Duodenal mucosa (tissue), 2 donors: ENCODE data around the gene STARD10.

Experiments used
- H3K27ac ChIP-seq: one replicate; pipeline ENCODE4 v1.7.0; 2013; ENCODE audit warnings: low read depth, low read length
- H3K27me3 ChIP-seq, 2 donors: one replicate each; pipeline ENCODE4 v1.7.0; 2013; ENCODE audit warnings: low read length in 2 of 2, control low read depth in 1 of 2; ENCODE audit not compliant: insufficient read depth in 2 of 2, control insufficient read depth in 1 of 2
- H3K36me3 ChIP-seq, 2 donors: one replicate each; pipeline ENCODE4 v1.7.0; 2013; ENCODE audit warnings: low read length in 2 of 2, control low read depth in 1 of 2; ENCODE audit not compliant: insufficient read depth in 2 of 2, control insufficient read depth in 1 of 2
- H3K4me1 ChIP-seq, 2 donors: one replicate each; pipeline ENCODE4 v1.7.0; 2013; ENCODE audit warnings: low read length in 2 of 2, control low read depth in 1 of 2; ENCODE audit not compliant: insufficient read depth in 2 of 2, control insufficient read depth in 1 of 2
- H3K4me3 ChIP-seq, 2 donors: one replicate each; pipeline ENCODE4 v1.7.0; 2013; ENCODE audit warnings: low read length in 2 of 2, low read depth in 1 of 2
- H3K9ac ChIP-seq, 2 donors: one replicate each; pipeline ENCODE4 v1.7.0; 2013; ENCODE audit warnings: low read length in 2 of 2, low read depth in 1 of 2
- H3K9me3 ChIP-seq, 2 donors: one replicate each; pipeline ENCODE4 v1.7.0; 2013; ENCODE audit warnings: low read length in 2 of 2, control low read depth in 1 of 2; ENCODE audit not compliant: control insufficient read depth in 1 of 2

Gene STARD10

DNA sequence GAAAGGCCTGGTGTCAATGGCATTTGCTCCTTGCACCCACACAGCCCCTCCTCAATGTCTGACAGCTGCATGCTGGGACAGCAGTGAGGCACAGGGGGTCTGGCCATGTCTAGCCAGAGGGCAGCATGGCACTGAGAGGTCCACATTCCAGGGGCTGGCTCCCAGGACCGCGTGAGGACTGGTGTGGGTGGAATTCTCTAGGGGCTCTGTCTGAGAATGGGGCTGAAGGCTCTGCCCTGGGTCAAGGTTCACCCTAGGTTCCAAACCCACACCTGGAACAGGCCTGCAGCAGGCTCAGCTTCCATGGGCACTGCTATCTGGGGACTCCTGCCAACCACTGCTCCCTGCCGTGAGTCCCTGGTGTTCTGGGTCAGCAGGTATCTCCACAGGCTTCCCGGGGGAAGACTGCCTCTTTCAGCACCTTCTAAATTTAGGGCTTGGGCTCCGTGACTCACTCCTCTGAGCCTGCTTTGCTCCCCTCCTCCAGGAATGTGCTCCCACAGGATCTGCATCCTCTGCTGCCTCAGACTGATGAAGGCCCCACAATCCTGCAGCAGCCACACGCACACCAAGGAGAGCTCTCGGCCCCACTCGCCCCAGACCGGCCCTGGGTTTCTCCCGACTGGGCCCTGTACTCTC lies 4.2 kb downstream of the STARD10 start:
- H3K36me3 ChIP-seq: no peaks in the 10 kb centered on the region
- H3K4me1 ChIP-seq: peaks cover 46 to 61% of the 10 kb centered on the region in 2 donors
- no peak overlapping the region for H3K4me3 ChIP-seq
- no peak overlapping the region for H3K27ac ChIP-seq
- H3K9ac ChIP-seq: no peak overlapping the region
- no peaks in the 10 kb centered on the region for H3K27me3 ChIP-seq
- H3K9me3 ChIP-seq: no peaks in the 10 kb centered on the region

DNA sequence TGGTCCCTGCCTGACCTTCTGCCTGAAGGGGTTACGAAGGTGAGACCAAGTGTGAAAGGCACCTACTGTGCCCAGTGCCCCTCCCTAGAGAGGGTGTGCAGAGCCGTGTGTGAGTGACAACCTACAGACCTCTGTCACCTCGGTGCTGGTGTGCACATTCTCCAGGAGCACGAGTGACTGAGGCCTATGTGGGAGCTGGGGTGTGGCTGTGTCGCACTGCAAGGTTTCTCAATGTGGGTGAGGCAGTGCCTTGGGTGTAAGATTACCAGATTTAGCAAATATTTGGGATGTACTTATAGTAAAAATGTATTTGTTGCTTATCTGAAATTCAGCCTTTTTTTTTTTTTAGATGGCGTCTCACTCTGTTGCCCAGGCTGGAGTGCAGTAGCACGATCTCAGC lies 5.6 kb downstream of the STARD10 start:
- Histone ChIP-seq H3K4me3 (no peak overlapping the region), H3K9me3 (no peaks in the 10 kb centered on the region), H3K9ac (peak overlapping the region in 1 of 2 donors; percentile 36), H3K27ac (peak overlapping the region; percentile 11), H3K36me3 (no peaks in the 10 kb centered on the region), H3K27me3 (no peaks in the 10 kb centered on the region), H3K4me1 (peaks cover 56 to 62% of the 10 kb centered on the region in 2 donors)

DNA sequence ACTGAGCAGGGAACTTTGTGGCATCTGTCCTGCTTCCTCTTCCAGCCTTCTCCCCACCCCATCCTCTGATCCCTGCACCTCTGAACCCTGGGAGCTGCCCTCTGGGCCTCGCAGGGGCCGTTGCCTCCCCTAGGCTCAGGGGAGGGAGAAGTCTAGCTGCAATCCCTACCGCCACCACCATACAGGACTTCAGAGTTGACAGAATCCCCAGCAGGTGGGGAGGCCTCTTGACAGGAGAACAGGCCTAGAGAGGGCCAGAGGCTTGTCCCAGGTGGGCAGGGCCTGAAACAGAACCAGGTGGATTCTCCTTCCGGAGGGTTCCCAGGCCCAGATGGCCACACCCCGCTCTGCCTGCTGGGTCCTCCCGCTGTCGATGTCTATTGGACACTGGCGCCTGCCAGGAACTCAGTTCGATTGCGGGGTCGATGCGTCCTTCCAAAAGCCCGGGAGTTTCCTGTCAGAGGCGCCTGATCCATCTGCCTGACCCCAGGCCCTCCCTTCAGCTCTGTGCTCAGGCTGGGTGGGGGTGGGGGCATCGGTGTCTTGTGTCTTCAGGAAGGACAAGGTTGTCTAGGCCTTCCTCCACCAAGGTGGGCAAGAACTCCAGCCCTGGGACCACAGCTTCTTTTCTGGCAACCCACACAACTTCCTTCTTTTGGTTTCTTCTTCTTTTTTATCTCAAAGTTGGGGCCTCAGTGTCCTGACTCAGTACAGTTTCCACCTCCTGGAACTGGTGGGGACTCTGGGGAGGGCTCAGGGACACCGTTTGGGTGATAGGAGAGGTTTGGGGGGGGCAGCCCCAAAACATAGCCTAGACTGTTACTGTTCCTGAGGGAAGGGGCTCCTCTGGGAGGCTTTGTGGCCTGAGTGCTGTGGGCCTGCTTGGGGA lies 6.4 kb downstream of the STARD10 start:
- H3K27ac ChIP-seq: peak overlapping the region; percentile 59
- no peaks in the 10 kb centered on the region for H3K36me3 ChIP-seq
- peak overlapping the region in 1 of 2 donors; percentile 6 for H3K4me3 ChIP-seq
- no peaks in the 10 kb centered on the region for H3K9me3 ChIP-seq
- peaks cover 55 to 66% of the 10 kb centered on the region in 2 donors for H3K4me1 ChIP-seq
- H3K9ac ChIP-seq: peak overlapping the region; percentile 48 to 49
- H3K27me3 ChIP-seq: no peaks in the 10 kb centered on the region

DNA sequence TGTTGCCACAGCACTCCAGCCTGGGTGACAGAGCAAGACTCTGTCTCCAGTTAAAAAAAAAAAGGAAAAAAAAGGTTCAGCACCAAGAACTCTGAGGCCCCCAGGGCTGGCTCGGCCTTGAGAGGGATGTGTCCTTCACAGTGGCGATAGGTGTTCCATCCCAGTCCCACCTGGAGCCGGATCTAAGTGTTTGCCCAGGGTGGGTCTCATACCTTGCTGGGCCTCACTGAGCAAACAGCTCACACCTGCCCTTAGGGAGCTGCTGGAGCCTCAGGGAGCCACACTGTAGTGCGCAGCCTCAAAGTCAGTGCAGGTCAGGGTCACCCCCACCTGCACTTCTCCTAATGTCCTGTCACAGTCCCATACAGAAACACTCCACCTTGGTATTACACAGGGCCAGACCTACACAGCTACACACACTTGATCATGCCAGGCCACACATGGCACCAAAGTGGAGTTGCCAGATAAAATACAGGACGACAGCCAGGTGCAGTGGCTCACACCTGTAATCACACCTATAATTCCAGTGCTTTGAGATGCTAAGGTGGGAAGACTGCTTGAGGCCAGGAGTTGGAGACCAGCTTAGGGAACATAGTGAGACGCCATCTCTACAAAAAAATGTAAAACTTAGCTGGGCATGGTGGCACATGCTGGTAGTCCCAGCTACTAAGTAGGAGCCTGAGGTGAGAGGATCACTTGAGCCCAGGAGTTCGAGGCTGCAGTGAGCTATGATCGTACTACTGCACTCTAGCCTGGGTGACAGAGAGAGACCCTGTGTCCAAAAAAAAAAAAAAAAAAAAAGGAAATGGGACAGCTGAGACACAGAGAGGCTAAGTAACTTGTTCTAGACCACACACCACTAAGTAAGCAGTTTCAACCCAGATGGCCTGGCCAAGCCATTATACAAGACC lies 7.3 kb downstream of the STARD10 start:
- Histone ChIP-seq H3K9ac (peak overlapping the region; percentile 48 to 49), H3K9me3 (no peaks in the 10 kb centered on the region), H3K4me1 (peaks cover 60 to 73% of the 10 kb centered on the region in 2 donors), H3K4me3 (no peak overlapping the region), H3K27ac (peak overlapping the region; percentile 60), H3K27me3 (no peaks in the 10 kb centered on the region), H3K36me3 (no peaks in the 10 kb centered on the region)

DNA sequence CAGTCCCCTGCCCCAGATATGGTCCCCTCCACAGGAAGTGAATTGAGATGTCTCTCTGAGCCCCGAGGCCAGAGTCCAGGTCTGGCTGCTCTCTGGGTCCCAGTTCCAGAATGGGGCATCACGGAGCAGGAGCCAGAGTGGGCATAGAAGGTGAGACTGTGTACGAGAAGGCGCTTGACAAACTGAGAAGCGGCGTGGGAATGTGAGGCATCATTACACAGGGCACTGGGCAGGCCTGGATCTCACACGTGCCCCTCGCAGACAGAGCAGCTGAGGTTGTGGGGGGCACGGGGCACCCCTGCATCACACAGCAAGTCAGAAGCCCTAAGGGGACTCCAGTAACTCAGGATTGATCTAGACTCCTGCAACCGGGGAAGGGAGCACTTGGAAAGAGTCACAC lies 9.2 kb downstream of the STARD10 start:
- H3K9ac ChIP-seq: no peak overlapping the region
- H3K4me3 ChIP-seq: no peak overlapping the region
- H3K27me3 ChIP-seq: no peaks in the 10 kb centered on the region
- H3K9me3 ChIP-seq: no peaks in the 10 kb centered on the region
- no peaks in the 10 kb centered on the region for H3K36me3 ChIP-seq
- H3K4me1 ChIP-seq: peaks cover 68 to 83% of the 10 kb centered on the region in 2 donors
- H3K27ac ChIP-seq: no peak overlapping the region

DNA sequence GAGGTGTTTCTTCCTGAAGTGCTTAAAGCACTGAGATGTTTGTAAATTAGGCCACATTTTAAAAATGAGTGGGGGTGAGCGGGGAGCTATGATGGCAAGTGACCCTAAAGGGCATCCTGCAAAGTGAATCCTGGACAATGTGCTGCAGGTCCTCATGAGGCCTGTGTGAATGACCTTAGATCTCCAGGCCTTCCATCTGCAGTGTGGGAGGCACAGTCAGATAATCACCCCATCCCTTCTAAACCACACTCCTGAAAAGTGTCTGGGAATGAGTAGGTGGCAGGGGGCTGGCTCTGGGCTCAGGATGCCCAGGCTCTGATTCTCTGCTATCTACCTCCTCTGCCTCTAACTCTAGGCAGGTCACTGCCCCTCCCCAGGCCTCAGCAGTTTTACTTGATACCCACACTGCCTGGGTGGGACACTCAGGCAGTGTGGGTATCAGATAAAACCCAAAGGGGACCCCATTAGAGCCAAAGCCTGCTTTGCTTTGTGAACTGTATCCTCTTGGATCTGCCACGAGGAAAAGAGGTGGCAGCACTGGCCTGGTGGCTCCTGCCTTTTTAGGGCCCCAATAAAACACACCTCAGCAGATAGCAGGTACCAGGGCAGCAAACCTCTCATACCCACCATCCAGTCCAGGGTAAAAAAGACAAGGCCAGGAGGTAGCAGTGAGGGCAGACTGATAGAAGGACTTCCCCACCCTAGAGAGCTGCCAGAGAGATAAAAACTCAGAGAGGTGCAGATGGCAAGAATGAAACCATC lies 10.5 kb downstream of the STARD10 start:
- Histone ChIP-seq H3K9me3 (no peaks in the 10 kb centered on the region), H3K27ac (no peak overlapping the region), H3K4me1 (peaks cover 76 to 84% of the 10 kb centered on the region in 2 donors), H3K36me3 (no peaks in the 10 kb centered on the region), H3K9ac (no peak overlapping the region), H3K27me3 (no peaks in the 10 kb centered on the region), H3K4me3 (no peak overlapping the region)

DNA sequence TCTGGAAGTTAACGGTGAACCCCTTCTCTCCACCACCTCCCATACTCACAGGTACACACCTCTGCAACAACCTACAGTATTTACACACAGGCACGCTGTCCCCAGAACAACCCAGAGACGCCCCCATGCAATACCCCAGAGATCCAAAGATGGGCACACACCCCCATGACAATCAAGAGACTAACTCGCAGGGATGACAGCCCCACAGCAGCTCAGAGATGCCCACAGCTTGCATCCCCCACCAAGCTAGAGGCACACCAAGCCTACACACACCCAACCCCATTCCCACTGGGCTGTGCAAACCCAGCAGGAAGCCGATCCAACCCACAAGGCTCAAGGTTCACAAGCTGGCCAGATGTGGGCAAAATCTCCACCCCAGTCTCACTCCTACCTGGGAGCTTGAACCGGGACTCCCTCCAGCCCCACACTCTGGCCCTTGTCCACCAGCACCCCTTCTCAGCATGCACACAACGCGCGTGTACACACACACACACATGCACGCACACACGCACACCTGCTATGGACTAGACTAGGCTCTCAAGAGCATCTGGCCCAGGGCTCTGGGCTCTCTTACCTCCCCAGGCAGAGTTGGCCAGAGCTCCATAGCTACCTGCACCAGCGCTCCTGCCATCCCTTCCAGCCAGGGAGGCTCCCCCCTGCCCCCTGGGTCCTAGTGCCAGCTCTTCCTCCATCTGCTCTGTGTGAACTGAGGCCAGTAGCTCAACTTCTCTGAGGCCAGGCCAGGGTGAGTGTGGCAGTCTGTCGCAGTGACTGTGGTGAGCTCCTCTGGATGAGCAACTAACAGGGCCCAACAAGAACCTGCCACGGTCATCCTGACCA lies 11.5 kb downstream of the STARD10 start:
- Histone ChIP-seq H3K27ac (no peak overlapping the region), H3K4me3 (peak overlapping the region; percentile 60 to 69), H3K9ac (no peak overlapping the region), H3K27me3 (no peaks in the 10 kb centered on the region), H3K4me1 (peaks cover 76 to 84% of the 10 kb centered on the region in 2 donors), H3K9me3 (no peaks in the 10 kb centered on the region), H3K36me3 (no peaks in the 10 kb centered on the region)

DNA sequence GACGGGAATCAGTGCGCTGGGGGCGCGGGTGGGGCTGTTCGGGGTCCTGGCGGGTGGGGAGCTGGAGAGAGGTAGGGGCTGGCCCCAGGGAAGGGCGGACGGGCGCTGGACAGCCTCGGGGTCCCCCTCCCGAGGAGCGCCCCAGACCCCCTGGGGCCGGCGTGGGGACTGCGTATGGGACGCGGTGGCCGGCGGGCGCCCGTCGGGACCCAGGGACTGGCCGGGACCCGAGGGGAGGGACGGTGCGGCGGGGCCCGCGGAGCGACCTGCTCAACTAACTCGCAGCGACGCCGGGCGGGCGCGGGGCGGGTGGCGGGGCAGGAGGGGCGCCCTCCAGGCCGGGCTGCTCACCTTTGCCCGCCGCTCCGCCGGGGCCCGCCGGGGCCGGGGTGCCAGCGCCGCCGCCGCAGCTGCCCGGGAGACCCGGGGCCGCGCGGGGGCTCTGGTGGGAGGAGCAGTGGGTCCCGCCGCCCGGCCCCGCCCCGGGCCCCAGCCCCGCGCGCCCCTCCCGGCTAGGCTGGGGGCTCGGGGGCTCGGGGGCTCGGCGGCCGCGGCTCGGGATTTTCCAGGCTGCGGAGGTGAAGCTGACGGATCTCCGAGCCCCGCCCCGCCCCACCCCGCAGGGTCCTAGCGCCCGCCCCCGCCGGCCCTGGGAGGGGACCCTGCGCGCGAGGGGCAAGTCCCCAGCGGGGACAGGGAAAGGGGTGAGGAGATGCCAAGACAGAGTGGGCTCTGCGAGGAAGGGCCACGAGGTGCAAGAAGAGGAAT lies 12.3 kb downstream of the STARD10 start:
- H3K4me3 ChIP-seq: peak overlapping the region; percentile 69 to 77
- peaks cover 76 to 84% of the 10 kb centered on the region in 2 donors for H3K4me1 ChIP-seq
- H3K36me3 ChIP-seq: peaks cover 0 to 2% of the 10 kb centered on the region in 2 donors
- no peaks in the 10 kb centered on the region for H3K9me3 ChIP-seq
- H3K27ac ChIP-seq: peak overlapping the region; percentile 61
- H3K27me3 ChIP-seq: no peaks in the 10 kb centered on the region
- H3K9ac ChIP-seq: peak overlapping the region; percentile 65 to 83
